Liver (tissue), 9 donors: ENCODE results near the gene FSIP1. TPM values are rescaled to one million over a fixed set of nuclear protein-coding genes. Genes with fewer than 3 reads are reported as not detected.

ENCODE experiments used
- DNase-seq: peaks from one replicate; pipeline ENCODE4 v3.0.0-alpha.2; 2017; ENCODE audit warnings: low spot score
- H3K27ac ChIP-seq, 2 donors: one replicate each; pipeline ENCODE4 v1.7.0; 2013; ENCODE audit warnings: inconsistent platforms in 2 of 2, low read length in 2 of 2, control low read depth in 1 of 2, low read depth in 1 of 2, mild to moderate bottlenecking in 1 of 2
- H3K27me3 ChIP-seq, 4 donors: one replicate each; pipeline versions ENCODE4 v1.6.1 to v1.7.0; 2013; ENCODE audit warnings: low read length in 3 of 4, inconsistent platforms in 1 of 4, mild to moderate bottlenecking in 1 of 4, moderate library complexity in 1 of 4; ENCODE audit not compliant: control insufficient read depth in 4 of 4, insufficient read depth in 4 of 4
- H3K36me3 ChIP-seq, 4 donors: one replicate each; pipeline versions ENCODE4 v1.6.1 to v1.7.0; 2013; ENCODE audit warnings: low read length in 3 of 4, mild to moderate bottlenecking in 3 of 4, low read depth in 1 of 4, moderate library complexity in 1 of 4; ENCODE audit not compliant: control insufficient read depth in 4 of 4, insufficient read depth in 3 of 4
- H3K4me1 ChIP-seq, 4 donors: one replicate each; pipeline versions ENCODE4 v1.6.1 to v1.7.0; 2013; ENCODE audit warnings: low read length in 3 of 4, mild to moderate bottlenecking in 3 of 4, moderate library complexity in 1 of 4; ENCODE audit not compliant: control insufficient read depth in 4 of 4, insufficient read depth in 4 of 4
- H3K4me3 ChIP-seq, 3 donors: one replicate each; pipeline versions ENCODE4 v1.6.1 to v1.7.0; 2013; ENCODE audit warnings: low read length in 3 of 3, control low read depth in 1 of 3, low read depth in 1 of 3, mild to moderate bottlenecking in 1 of 3
- H3K9ac ChIP-seq, 2 donors: one replicate each; pipeline ENCODE4 v1.7.0; 2013; ENCODE audit warnings: low read length in 2 of 2, mild to moderate bottlenecking in 2 of 2, moderate library complexity in 2 of 2, control low read depth in 1 of 2, low read depth in 1 of 2
- H3K9me3 ChIP-seq, 4 donors: one replicate each; pipeline versions ENCODE4 v1.6.1 to v1.7.0; 2013; ENCODE audit warnings: low read length in 3 of 4; ENCODE audit not compliant: control insufficient read depth in 4 of 4
- EGR1 ChIP-seq, 2 donors: IDR thresholded peaks; 2 replicates each; pipeline ENCODE4 v1.6.1; 2016 to 2018; ENCODE audit warnings: antibody characterized with exemption in 2 of 2, low read depth in 2 of 2
- FOXA1 ChIP-seq: IDR thresholded peaks from 2 replicates; pipeline ENCODE4 v1.6.1; 2016; ENCODE audit warnings: antibody characterized with exemption
- GABPA ChIP-seq, 2 donors: IDR thresholded peaks in 1 of 2; conservative IDR thresholded peaks in 1 of 2; 2 replicates each; pipeline ENCODE4 v1.6.1; 2016; ENCODE audit warnings: antibody characterized with exemption in 2 of 2, mild to moderate bottlenecking in 1 of 2, moderate library complexity in 1 of 2
- HNF4A ChIP-seq, 2 donors: conservative IDR thresholded peaks; 2 replicates each; pipeline ENCODE4 v1.6.1; 2016; ENCODE audit warnings: antibody characterized with exemption in 2 of 2, mild to moderate bottlenecking in 2 of 2
- HNF4G ChIP-seq: IDR thresholded peaks from 2 replicates; pipeline ENCODE4 v1.6.1; 2016; ENCODE audit warnings: antibody characterized with exemption
- NR2F2 ChIP-seq: IDR thresholded peaks from 2 replicates; pipeline ENCODE4 v1.6.1; 2016; ENCODE audit warnings: antibody characterized with exemption
- RXRA ChIP-seq, 2 donors: IDR thresholded peaks; 2 replicates each; pipeline ENCODE4 v1.6.1; 2017 to 2018; ENCODE audit warnings: antibody characterized with exemption in 2 of 2, mild to moderate bottlenecking in 1 of 2
- WGBS: extraction: QIAGEN DNeasy Blood & Tissue Kit; methylation state at CpG from one replicate; pipeline ENCODE4 v1.1.7; 2013; 5-methylcytosine and 5-hydroxymethylcytosine counted together
- polyA plus RNA-seq, 2 donors: library from polyadenylated mRNA; stranded (reverse) in 1 of 2; unstranded in 1 of 2; fragments of 200-250 nt in 1 of 2; fragments of >200 nt in 1 of 2; fragmentation: Nextera tagmentation in 1 of 2; extraction: Ambion mirVana in 1 of 2; gene quantifications; one replicate each; pipeline versions ENCODE4 v1.2.1 to v1.2.3, GENCODE V29; 2013 to 2015
- total RNA-seq, 2 donors: library from RNA; depleted of rRNA; stranded (reverse); fragments of >200 nt; gene quantifications; one replicate each; pipeline ENCODE4 v1.2.3, GENCODE V29; 2014
- TF ChIP-seq, protein P1 (sequence below): IDR thresholded peaks from 2 replicates; pipeline ENCODE4 v1.6.1; 2016; ENCODE audit warnings: antibody characterized with exemption
- TF ChIP-seq, protein P2 (sequence below): fragments of 150-350 bp; IDR thresholded peaks from 2 replicates; pipeline ENCODE4 v1.5.1; 2017; ENCODE audit warnings: improper control_type of control experiment, low read depth, low read length; ENCODE audit not compliant: missing input control
- TF ChIP-seq, protein P3 (sequence below): IDR thresholded peaks from 2 replicates; pipeline ENCODE4 v1.6.1; 2016; ENCODE audit warnings: antibody characterized with exemption
- TF ChIP-seq, protein P4 (sequence below): IDR thresholded peaks from 2 replicates; pipeline ENCODE4 v1.6.1; 2016; ENCODE audit warnings: antibody characterized with exemption
- TF ChIP-seq, protein P5 (sequence below): IDR thresholded peaks from 2 replicates; pipeline ENCODE4 v1.6.1; 2016; ENCODE audit warnings: antibody characterized with exemption, mild to moderate bottlenecking
- donor health status: healthy.
- donor health status: healthy.
- donor health status: healthy.
- donor health status: healthy.
- donor health status: healthy.

The FSIP1 gene
- total and polyA plus RNA-seq, 4 donors: 0.05 to 0.29 (median 0.13) TPM

DNA sequence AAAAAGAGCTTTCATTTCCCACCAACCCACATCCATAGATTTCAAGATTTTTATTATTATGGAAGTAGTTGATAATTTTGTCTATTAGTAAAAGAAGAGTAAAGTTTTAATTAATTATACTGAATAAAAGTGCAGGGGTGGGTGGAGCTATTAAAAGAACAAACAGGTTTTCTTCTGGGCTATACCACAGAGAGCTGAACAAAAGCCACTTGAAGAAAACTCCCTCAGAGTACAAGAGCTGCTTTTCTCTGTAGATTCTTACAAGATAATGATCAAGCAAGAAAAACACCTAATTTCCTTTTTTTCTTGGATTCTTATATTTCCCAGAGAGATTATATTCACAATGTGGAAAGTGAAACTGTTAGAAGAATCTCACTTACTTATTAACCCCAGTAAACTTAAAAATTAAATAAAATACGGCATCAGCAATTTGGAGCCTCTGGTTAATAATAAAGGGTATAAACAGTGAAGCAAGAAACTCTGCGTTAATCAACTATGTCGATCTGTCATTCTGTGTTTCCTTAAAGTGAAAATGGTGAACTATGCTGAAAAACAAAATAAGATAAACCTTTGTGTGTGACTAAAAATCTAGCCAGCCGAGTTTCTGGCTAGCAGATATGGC, 116.9 kb downstream of the FSIP1 start:
- 35% methylated on average over 4 of the region's 4 CpGs for WGBS
- Histone ChIP-seq H3K9me3 (no peaks in the 10 kb centered on the region), H3K4me1 (peaks cover 0 to 15% (median 4%) of the 10 kb centered on the region in 4 donors), H3K27me3 (peaks cover 0 to 3% (median 0%) of the 10 kb centered on the region in 4 donors), H3K27ac (no peak overlapping the region), H3K9ac (no peak overlapping the region), H3K36me3 (no peaks in the 10 kb centered on the region), H3K4me3 (no peak overlapping the region)
- DNase-seq: no peak
- TF ChIP-seq HNF4A (conservative IDR thresholded peaks at IDR 0.05): no peak
- TF ChIP-seq, protein P1, sequence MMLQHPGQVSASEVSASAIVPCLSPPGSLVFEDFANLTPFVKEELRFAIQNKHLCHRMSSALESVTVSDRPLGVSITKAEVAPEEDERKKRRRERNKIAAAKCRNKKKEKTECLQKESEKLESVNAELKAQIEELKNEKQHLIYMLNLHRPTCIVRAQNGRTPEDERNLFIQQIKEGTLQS: no peak
- TF ChIP-seq, protein P2, sequence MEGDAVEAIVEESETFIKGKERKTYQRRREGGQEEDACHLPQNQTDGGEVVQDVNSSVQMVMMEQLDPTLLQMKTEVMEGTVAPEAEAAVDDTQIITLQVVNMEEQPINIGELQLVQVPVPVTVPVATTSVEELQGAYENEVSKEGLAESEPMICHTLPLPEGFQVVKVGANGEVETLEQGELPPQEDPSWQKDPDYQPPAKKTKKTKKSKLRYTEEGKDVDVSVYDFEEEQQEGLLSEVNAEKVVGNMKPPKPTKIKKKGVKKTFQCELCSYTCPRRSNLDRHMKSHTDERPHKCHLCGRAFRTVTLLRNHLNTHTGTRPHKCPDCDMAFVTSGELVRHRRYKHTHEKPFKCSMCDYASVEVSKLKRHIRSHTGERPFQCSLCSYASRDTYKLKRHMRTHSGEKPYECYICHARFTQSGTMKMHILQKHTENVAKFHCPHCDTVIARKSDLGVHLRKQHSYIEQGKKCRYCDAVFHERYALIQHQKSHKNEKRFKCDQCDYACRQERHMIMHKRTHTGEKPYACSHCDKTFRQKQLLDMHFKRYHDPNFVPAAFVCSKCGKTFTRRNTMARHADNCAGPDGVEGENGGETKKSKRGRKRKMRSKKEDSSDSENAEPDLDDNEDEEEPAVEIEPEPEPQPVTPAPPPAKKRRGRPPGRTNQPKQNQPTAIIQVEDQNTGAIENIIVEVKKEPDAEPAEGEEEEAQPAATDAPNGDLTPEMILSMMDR: no peak
- no peak for TF ChIP-seq FOXA1
- TF ChIP-seq RXRA (IDR thresholded peaks at IDR 0.05): no peak
- TF ChIP-seq GABPA (IDR thresholded peaks at IDR 0.05 in 1 of 2, conservative IDR thresholded peaks at IDR 0.05 in 1 of 2): no peak
- TF ChIP-seq, protein P3, sequence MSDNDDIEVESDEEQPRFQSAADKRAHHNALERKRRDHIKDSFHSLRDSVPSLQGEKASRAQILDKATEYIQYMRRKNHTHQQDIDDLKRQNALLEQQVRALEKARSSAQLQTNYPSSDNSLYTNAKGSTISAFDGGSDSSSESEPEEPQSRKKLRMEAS: no peak
- TF ChIP-seq, protein P4, sequence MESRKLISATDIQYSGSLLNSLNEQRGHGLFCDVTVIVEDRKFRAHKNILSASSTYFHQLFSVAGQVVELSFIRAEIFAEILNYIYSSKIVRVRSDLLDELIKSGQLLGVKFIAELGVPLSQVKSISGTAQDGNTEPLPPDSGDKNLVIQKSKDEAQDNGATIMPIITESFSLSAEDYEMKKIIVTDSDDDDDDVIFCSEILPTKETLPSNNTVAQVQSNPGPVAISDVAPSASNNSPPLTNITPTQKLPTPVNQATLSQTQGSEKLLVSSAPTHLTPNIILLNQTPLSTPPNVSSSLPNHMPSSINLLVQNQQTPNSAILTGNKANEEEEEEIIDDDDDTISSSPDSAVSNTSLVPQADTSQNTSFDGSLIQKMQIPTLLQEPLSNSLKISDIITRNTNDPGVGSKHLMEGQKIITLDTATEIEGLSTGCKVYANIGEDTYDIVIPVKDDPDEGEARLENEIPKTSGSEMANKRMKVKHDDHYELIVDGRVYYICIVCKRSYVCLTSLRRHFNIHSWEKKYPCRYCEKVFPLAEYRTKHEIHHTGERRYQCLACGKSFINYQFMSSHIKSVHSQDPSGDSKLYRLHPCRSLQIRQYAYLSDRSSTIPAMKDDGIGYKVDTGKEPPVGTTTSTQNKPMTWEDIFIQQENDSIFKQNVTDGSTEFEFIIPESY: no peak
- TF ChIP-seq, protein P5, sequence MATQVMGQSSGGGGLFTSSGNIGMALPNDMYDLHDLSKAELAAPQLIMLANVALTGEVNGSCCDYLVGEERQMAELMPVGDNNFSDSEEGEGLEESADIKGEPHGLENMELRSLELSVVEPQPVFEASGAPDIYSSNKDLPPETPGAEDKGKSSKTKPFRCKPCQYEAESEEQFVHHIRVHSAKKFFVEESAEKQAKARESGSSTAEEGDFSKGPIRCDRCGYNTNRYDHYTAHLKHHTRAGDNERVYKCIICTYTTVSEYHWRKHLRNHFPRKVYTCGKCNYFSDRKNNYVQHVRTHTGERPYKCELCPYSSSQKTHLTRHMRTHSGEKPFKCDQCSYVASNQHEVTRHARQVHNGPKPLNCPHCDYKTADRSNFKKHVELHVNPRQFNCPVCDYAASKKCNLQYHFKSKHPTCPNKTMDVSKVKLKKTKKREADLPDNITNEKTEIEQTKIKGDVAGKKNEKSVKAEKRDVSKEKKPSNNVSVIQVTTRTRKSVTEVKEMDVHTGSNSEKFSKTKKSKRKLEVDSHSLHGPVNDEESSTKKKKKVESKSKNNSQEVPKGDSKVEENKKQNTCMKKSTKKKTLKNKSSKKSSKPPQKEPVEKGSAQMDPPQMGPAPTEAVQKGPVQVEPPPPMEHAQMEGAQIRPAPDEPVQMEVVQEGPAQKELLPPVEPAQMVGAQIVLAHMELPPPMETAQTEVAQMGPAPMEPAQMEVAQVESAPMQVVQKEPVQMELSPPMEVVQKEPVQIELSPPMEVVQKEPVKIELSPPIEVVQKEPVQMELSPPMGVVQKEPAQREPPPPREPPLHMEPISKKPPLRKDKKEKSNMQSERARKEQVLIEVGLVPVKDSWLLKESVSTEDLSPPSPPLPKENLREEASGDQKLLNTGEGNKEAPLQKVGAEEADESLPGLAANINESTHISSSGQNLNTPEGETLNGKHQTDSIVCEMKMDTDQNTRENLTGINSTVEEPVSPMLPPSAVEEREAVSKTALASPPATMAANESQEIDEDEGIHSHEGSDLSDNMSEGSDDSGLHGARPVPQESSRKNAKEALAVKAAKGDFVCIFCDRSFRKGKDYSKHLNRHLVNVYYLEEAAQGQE: no peak

DNA sequence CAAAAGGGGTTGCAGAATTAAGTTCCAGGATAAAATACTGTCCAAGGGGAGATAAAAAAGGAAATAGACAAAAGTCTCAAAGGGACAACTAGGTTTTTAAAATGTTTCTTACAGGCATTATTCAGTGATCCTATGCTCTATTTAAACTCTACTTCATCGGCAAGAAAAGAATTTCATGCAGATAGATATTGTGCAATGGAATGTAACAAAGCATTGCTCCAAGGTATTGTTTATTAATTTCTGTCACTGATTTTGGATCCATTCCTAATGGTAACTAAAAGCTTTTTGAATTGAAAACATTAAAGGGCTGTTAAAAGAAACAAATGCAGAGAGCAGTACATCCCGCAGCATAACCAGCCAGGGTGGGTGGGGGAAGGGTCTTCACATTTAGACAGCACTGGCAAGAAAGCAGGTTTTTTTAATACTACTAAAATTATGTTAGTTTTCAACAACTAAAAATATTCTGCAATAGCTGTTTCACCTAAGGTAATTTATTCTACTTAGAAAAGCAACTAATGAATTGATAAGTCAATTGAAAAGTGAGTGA, 118.9 kb downstream of the FSIP1 start:
- peaks cover 0 to 11% (median 3%) of the 10 kb centered on the region in 4 donors for H3K4me1 ChIP-seq
- no peak for TF ChIP-seq HNF4A (conservative IDR thresholded peaks at IDR 0.05)
- no peak for TF ChIP-seq HNF4G
- TF ChIP-seq EGR1 (IDR thresholded peaks at IDR 0.05; ENCODE audit: low read depth in 2 of 2): no peak
- TF ChIP-seq NR2F2: no peak
- H3K27ac ChIP-seq: no peak overlapping the region
- no peak overlapping the region for H3K9ac ChIP-seq
- WGBS: 86% methylated on average over 2 of the region's 2 CpGs
- peaks cover 0 to 3% (median 0%) of the 10 kb centered on the region in 4 donors for H3K27me3 ChIP-seq
- DNase-seq: no peak
- H3K4me3 ChIP-seq: no peak overlapping the region
- H3K36me3 ChIP-seq: no peaks in the 10 kb centered on the region
- H3K9me3 ChIP-seq: no peaks in the 10 kb centered on the region
